ENCODE data around the gene CABLES2.

Gene CABLES2

GRCh38 chr20:62372042-62372993 is 34.8 kb downstream of the CABLES2 start:
- no peak for DNase-seq (ENCODE audit: low spot score)

- DNase-seq (ENCODE audit: low spot score): no peak
Measured at GRCh38 chr20:62371588-62372041, 35.5 kb downstream of the CABLES2 start.

- DNase-seq (ENCODE audit: low spot score): no peak
Measured at GRCh38 chr20:62370807-62371587, 36.1 kb downstream of the CABLES2 start.

- DNase-seq (ENCODE audit: low spot score): peak; percentile 83
Measured at GRCh38 chr20:62370115-62370806, 36.8 kb downstream of the CABLES2 start.

GRCh38 chr20:62369815-62370114 is 37.3 kb downstream of the CABLES2 start:
- no peak for DNase-seq (ENCODE audit: low spot score)

GRCh38 chr20:62368976-62369814 is 37.9 kb downstream of the CABLES2 start:
- peak; percentile 70 for DNase-seq (ENCODE audit: low spot score)

- DNase-seq (ENCODE audit: low spot score): no peak
Measured at GRCh38 chr20:62368392-62368975, 38.6 kb downstream of the CABLES2 start.

- no peak for DNase-seq (ENCODE audit: low spot score)
Measured at GRCh38 chr20:62367633-62368391, 39.3 kb downstream of the CABLES2 start.

GRCh38 chr20:62367136-62367632 is 39.9 kb downstream of the CABLES2 start, which contains the start of gene LAMA5:
Gene LAMA5, minus strand, starts transcription at chr20:62367312. Its CDS starts 67 bp downstream, at chr20:62367245.
- DNase-seq (ENCODE audit: low spot score): peak; percentile 87

- no peak for DNase-seq (ENCODE audit: low spot score)
Measured at GRCh38 chr20:62366370-62367135, 40.5 kb downstream of the CABLES2 start.

GRCh38 chr20:62365814-62366369 is 41.2 kb downstream of the CABLES2 start:
- DNase-seq (ENCODE audit: low spot score): no peak

GRCh38 chr20:62364911-62365736 is 42.0 kb downstream of the CABLES2 start:
- DNase-seq (ENCODE audit: low spot score): no peak

- no peak for DNase-seq (ENCODE audit: low spot score)
Measured at GRCh38 chr20:62363920-62364851, 42.9 kb downstream of the CABLES2 start.

GRCh38 chr20:62362991-62363919 is 43.8 kb downstream of the CABLES2 start:
- DNase-seq (ENCODE audit: low spot score): no peak

GRCh38 chr20:62362590-62362940 is 44.5 kb downstream of the CABLES2 start:
- no peak for DNase-seq (ENCODE audit: low spot score)
